Neural cell (in vitro differentiated cells): ENCODE data around the gene LRCH1. TPM values are rescaled to one million over a fixed set of nuclear protein-coding genes. Genes with fewer than 3 reads are reported as not detected.

Experiments
- H2AFZ ChIP-seq: fragments of 200-600, 300-800 bp; sonication (generic), shearing (Covaris generic); 2 replicates; pipeline ENCODE4 v1.6.0; 2014; ENCODE audit warnings: low read depth, mild to moderate bottlenecking, antibody characterized with exemption, low read length, moderate library complexity
- H3F3A ChIP-seq: fragments of 200-600 bp; shearing (Covaris generic); 2 replicates; pipeline ENCODE4 v1.6.1; 2016; ENCODE audit warnings: mild to moderate bottlenecking, moderate library complexity, mixed read lengths, antibody characterized with exemption, low read length; ENCODE audit not compliant: insufficient read depth, poor library complexity, severe bottlenecking
- H3K27ac ChIP-seq: fragments of 200-600, 300-800 bp; sonication (generic), shearing (Covaris generic); 2 replicates; pipeline ENCODE4 v1.5.1; 2014; ENCODE audit warnings: mild to moderate bottlenecking, low read length, moderate library complexity
- H3K27me3 ChIP-seq: fragments of 300-800, 200-600 bp; sonication (generic), shearing (Covaris generic); 2 replicates; pipeline ENCODE4 v1.6.0; 2014; ENCODE audit warnings: mild to moderate bottlenecking, low read depth, low read length, moderate library complexity; ENCODE audit not compliant: insufficient read depth
- H3K36me3 ChIP-seq: fragments of 300-800, 200-600 bp; sonication (generic), shearing (Covaris generic); 2 replicates; pipeline ENCODE4 v1.5.1; 2014; ENCODE audit warnings: mild to moderate bottlenecking, antibody characterized with exemption, low read length, moderate library complexity; ENCODE audit not compliant: insufficient read depth
- H3K4me2 ChIP-seq: fragments of 300-800, 200-600 bp; sonication (generic), shearing (Covaris generic); 2 replicates; pipeline ENCODE4 v1.6.0; 2014; ENCODE audit warnings: mild to moderate bottlenecking, low read length
- H3K4me3 ChIP-seq: fragments of 300-800, 200-600 bp; sonication (generic), shearing (Covaris generic); 2 replicates; pipeline ENCODE4 v1.5.1; 2014; ENCODE audit warnings: mild to moderate bottlenecking, low read length, moderate library complexity
- H3K79me2 ChIP-seq: fragments of 200-600 bp; shearing (Covaris generic); replicated peaks from 2 replicates; pipeline ENCODE4 v1.6.0; 2014; ENCODE audit warnings: mild to moderate bottlenecking, low read length, moderate library complexity; ENCODE audit not compliant: insufficient read depth
- H3K9ac ChIP-seq: fragments of 300-800, 200-600 bp; sonication (generic), shearing (Covaris generic); 2 replicates; pipeline ENCODE4 v1.6.1; 2016; ENCODE audit warnings: mild to moderate bottlenecking, low read length, mixed read lengths
- H3K9me2 ChIP-seq: fragments of 200-600 bp; shearing (Covaris generic); 2 replicates; pipeline ENCODE4 v1.6.1; 2016; ENCODE audit warnings: mild to moderate bottlenecking, low read length, mixed read lengths; ENCODE audit not compliant: insufficient read depth
- H3K9me3 ChIP-seq: fragments of 200-600, 300-800 bp; sonication (generic), shearing (Covaris generic); 2 replicates; pipeline ENCODE4 v1.6.1; 2016; ENCODE audit warnings: mild to moderate bottlenecking, mixed run types, low read length, moderate library complexity, mixed read lengths
- H4K20me1 ChIP-seq: fragments of 200-600 bp; shearing (Covaris generic); 2 replicates; pipeline ENCODE4 v1.6.1; 2016; ENCODE audit warnings: mild to moderate bottlenecking, mixed run types; ENCODE audit not compliant: insufficient read depth
- CTCF ChIP-seq: fragments of 450-650 bp; IDR thresholded peaks from 2 replicates; pipeline ENCODE4 v1.5.1; 2014; ENCODE audit warnings: antibody characterized with exemption, mild to moderate bottlenecking, moderate library complexity; ENCODE audit not compliant: poor library complexity, severe bottlenecking
- EP300 ChIP-seq: fragments of 450-650 bp; conservative IDR thresholded peaks from 2 replicates; pipeline ENCODE4 v1.6.1; 2014; ENCODE audit warnings: antibody characterized with exemption, mild to moderate bottlenecking, moderate library complexity; ENCODE audit not compliant: poor library complexity, severe bottlenecking
- EZH2 ChIP-seq: fragments of 200-600, 300-800 bp; shearing (Covaris generic), sonication (generic); IDR thresholded peaks from 2 replicates; pipeline ENCODE4 v1.6.1; 2014; ENCODE audit warnings: antibody characterized with exemption, low read length, borderline replicate concordance, mild to moderate bottlenecking; ENCODE audit not compliant: insufficient read depth, poor library complexity, severe bottlenecking
- MXI1 ChIP-seq: fragments of 450-650 bp; conservative IDR thresholded peaks from 2 replicates; pipeline ENCODE4 v1.6.1; 2014; ENCODE audit warnings: antibody characterized with exemption, mild to moderate bottlenecking; ENCODE audit not compliant: poor library complexity, severe bottlenecking
- POLR2AphosphoS5 ChIP-seq: IDR thresholded peaks from 2 replicates; pipeline ENCODE4 v1.6.1; 2012
- RAD21 ChIP-seq: fragments of 450-650 bp; conservative IDR thresholded peaks from 2 replicates; pipeline ENCODE4 v1.6.1; 2014; ENCODE audit warnings: antibody characterized with exemption, mild to moderate bottlenecking, moderate library complexity
- SMC3 ChIP-seq: fragments of 450-650 bp; conservative IDR thresholded peaks from 2 replicates; pipeline ENCODE4 v1.6.1; 2014; ENCODE audit warnings: antibody characterized with exemption, mild to moderate bottlenecking, moderate library complexity; ENCODE audit not compliant: poor library complexity
- TAF1 ChIP-seq: IDR thresholded peaks from 2 replicates; pipeline ENCODE4 v1.6.1; 2012; ENCODE audit warnings: low read depth
- polyA plus RNA-seq: library from polyadenylated mRNA; depleted of rRNA; stranded (reverse); fragments of >200 nt; gene quantifications from 2 replicates; pipeline ENCODE4 v1.2.3, GENCODE V29; 2014
- TF ChIP-seq, protein P1 (sequence below): IDR thresholded peaks from 2 replicates; pipeline ENCODE4 v1.6.1; 2012; ENCODE audit warnings: borderline replicate concordance

The LRCH1 gene
- polyA plus RNA-seq, 1 donor from 2014 or later: 15.4 TPM

DNA sequence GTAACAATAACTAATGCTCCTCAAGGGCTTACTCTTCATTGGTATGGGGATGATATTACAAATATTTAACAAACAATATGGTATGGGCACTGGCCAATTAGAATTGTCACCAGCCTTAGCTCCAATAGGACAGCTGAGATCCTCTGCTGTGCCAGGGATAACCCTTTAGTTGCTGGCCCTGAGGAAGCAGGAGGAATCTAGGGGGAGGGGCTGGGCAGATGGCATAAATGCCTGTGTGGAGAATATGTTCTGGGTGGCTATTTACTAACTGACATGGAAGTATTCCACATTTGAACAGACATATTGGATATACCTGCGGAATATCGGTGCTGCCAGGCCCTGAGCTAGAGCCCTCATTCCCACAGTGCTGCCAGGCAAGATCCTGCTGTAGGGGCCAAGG lies 16.6 kb upstream of the LRCH1 start:
- Histone ChIP-seq H3K4me3 (no peak overlapping the region), H3F3A (no peaks in the 10 kb centered on the region), H3K4me2 (no peak overlapping the region), H3K9me2 (no peaks in the 10 kb centered on the region), H3K9ac (no peak overlapping the region), H3K27ac (no peak overlapping the region), H3K36me3 (no peaks in the 10 kb centered on the region), H3K79me2 (no peaks in the 10 kb centered on the region), H4K20me1 (no peaks in the 10 kb centered on the region), H2AFZ (no peak overlapping the region), H3K9me3 (no peaks in the 10 kb centered on the region), H3K27me3 (no peaks in the 10 kb centered on the region)
- TF ChIP-seq EZH2: no peak
- TF ChIP-seq, protein P1, sequence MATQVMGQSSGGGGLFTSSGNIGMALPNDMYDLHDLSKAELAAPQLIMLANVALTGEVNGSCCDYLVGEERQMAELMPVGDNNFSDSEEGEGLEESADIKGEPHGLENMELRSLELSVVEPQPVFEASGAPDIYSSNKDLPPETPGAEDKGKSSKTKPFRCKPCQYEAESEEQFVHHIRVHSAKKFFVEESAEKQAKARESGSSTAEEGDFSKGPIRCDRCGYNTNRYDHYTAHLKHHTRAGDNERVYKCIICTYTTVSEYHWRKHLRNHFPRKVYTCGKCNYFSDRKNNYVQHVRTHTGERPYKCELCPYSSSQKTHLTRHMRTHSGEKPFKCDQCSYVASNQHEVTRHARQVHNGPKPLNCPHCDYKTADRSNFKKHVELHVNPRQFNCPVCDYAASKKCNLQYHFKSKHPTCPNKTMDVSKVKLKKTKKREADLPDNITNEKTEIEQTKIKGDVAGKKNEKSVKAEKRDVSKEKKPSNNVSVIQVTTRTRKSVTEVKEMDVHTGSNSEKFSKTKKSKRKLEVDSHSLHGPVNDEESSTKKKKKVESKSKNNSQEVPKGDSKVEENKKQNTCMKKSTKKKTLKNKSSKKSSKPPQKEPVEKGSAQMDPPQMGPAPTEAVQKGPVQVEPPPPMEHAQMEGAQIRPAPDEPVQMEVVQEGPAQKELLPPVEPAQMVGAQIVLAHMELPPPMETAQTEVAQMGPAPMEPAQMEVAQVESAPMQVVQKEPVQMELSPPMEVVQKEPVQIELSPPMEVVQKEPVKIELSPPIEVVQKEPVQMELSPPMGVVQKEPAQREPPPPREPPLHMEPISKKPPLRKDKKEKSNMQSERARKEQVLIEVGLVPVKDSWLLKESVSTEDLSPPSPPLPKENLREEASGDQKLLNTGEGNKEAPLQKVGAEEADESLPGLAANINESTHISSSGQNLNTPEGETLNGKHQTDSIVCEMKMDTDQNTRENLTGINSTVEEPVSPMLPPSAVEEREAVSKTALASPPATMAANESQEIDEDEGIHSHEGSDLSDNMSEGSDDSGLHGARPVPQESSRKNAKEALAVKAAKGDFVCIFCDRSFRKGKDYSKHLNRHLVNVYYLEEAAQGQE: no peak
- TF ChIP-seq RAD21: no peak
- TF ChIP-seq MXI1: no peak
- TF ChIP-seq EP300: no peak
- no peak for TF ChIP-seq TAF1
- TF ChIP-seq SMC3: no peak
- TF ChIP-seq POLR2AphosphoS5: no peak
- no peak for TF ChIP-seq CTCF

DNA sequence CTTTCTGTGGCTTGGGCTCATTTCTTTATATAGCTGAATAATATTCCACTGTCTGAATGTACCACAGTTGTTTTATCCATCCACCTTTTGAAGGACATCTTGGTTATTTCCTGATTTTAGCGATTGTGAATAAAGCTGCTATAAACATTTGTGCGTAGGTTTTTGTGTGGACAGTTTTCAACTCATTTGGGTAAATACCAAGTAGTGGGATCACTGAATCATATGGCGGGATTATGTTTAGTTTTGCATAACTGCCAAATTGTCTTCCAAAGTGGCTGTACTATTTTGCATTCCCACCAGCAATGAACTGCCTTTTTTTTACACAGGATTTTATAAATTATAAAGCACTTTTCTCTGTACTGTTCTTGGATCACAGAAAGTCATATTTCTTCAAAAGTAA lies 13.7 kb upstream of the LRCH1 start:
- H3K27me3 ChIP-seq: no peaks in the 10 kb centered on the region
- H3K4me3 ChIP-seq: no peak overlapping the region
- no peak overlapping the region for H3K9ac ChIP-seq
- H2AFZ ChIP-seq: no peak overlapping the region
- H3K9me2 ChIP-seq: no peaks in the 10 kb centered on the region
- no peaks in the 10 kb centered on the region for H3F3A ChIP-seq
- no peaks in the 10 kb centered on the region for H3K79me2 ChIP-seq
- H4K20me1 ChIP-seq: no peaks in the 10 kb centered on the region
- no peaks in the 10 kb centered on the region for H3K36me3 ChIP-seq
- no peaks in the 10 kb centered on the region for H3K9me3 ChIP-seq
- TF ChIP-seq, protein P1: no peak
- TF ChIP-seq POLR2AphosphoS5: no peak
- TF ChIP-seq EZH2: no peak
- no peak for TF ChIP-seq SMC3
- TF ChIP-seq RAD21: no peak
- TF ChIP-seq TAF1: no peak
- TF ChIP-seq MXI1: no peak
- TF ChIP-seq EP300: no peak
- TF ChIP-seq CTCF: no peak
- H3K27ac ChIP-seq: no peak overlapping the region
- H3K4me2 ChIP-seq: no peak overlapping the region
